Gastrocnemius medialis (tissue), 4 donors: ENCODE measurements around the gene CLMP.

Experiments
- CTCF ChIP-seq, 5 experiments: fragments of 450-650 bp in 3 of 5; fragments of 200-600 bp in 2 of 5; sonication (generic) in 2 of 5; IDR thresholded peaks in 4 of 5; conservative IDR thresholded peaks in 1 of 5; 1 replicate in 4 of 5; 2 replicates in 1 of 5; pipeline ENCODE4 v1.5.1; 2016 to 2019; ENCODE audit warnings: antibody characterized with exemption in 5 of 5, mild to moderate bottlenecking in 3 of 5, moderate library complexity in 3 of 5
- POLR2A ChIP-seq, 2 donors: fragments of 450-650 bp; IDR thresholded peaks; one replicate each; pipeline ENCODE4 v1.6.1; 2017; ENCODE audit warnings: antibody characterized with exemption in 2 of 2, mild to moderate bottlenecking in 2 of 2, moderate library complexity in 2 of 2

- TF ChIP-seq CTCF (IDR thresholded peaks at IDR 0.05 in 4 of 5, conservative IDR thresholded peaks at IDR 0.05 in 1 of 5) = no peak
- TF ChIP-seq POLR2A (IDR thresholded peaks at IDR 0.05) = no peak
These were observed 14.0 kb downstream of the CLMP start for GRCh38 chr11:123181075-123181474.
